Effector memory CD4-positive, alpha-beta T cell (primary cell): ENCODE data around the gene ELAC1.
A peak's percentile ranks its signal among the peaks of the same experiment; 100 is the strongest.

Experiments
- DNase-seq, 3 donors: peaks; one replicate each; pipeline ENCODE4 v3.0.0-alpha.2; 2020
- H3K27ac ChIP-seq: 2 replicates; pipeline ENCODE4 v1.7.0; 2013; ENCODE audit warnings: mild to moderate bottlenecking, low read length, moderate library complexity; ENCODE audit not compliant: insufficient read depth, poor library complexity, severe bottlenecking
- H3K27me3 ChIP-seq: replicated peaks from 2 replicates; pipeline ENCODE4 v1.7.0; 2013; ENCODE audit warnings: mild to moderate bottlenecking, low read length; ENCODE audit not compliant: insufficient read depth, control insufficient read depth, poor library complexity, severe bottlenecking
- H3K36me3 ChIP-seq: 2 replicates; pipeline ENCODE4 v1.7.0; 2013; ENCODE audit warnings: mild to moderate bottlenecking, low read length, moderate library complexity; ENCODE audit not compliant: control insufficient read depth, insufficient read depth
- H3K4me1 ChIP-seq: 2 replicates; pipeline ENCODE4 v1.7.0; 2013; ENCODE audit warnings: low read length, mild to moderate bottlenecking; ENCODE audit not compliant: control insufficient read depth, insufficient read depth, poor library complexity, severe bottlenecking
- H3K4me3 ChIP-seq: 2 replicates; pipeline ENCODE4 v1.7.0; 2013; ENCODE audit warnings: low read length, low read depth, mild to moderate bottlenecking; ENCODE audit not compliant: insufficient read depth, poor library complexity, severe bottlenecking
- H3K9me3 ChIP-seq: 2 replicates; pipeline ENCODE4 v1.7.0; 2013; ENCODE audit warnings: mild to moderate bottlenecking, low read length, moderate library complexity; ENCODE audit not compliant: control insufficient read depth

ELAC1 gene

DNA sequence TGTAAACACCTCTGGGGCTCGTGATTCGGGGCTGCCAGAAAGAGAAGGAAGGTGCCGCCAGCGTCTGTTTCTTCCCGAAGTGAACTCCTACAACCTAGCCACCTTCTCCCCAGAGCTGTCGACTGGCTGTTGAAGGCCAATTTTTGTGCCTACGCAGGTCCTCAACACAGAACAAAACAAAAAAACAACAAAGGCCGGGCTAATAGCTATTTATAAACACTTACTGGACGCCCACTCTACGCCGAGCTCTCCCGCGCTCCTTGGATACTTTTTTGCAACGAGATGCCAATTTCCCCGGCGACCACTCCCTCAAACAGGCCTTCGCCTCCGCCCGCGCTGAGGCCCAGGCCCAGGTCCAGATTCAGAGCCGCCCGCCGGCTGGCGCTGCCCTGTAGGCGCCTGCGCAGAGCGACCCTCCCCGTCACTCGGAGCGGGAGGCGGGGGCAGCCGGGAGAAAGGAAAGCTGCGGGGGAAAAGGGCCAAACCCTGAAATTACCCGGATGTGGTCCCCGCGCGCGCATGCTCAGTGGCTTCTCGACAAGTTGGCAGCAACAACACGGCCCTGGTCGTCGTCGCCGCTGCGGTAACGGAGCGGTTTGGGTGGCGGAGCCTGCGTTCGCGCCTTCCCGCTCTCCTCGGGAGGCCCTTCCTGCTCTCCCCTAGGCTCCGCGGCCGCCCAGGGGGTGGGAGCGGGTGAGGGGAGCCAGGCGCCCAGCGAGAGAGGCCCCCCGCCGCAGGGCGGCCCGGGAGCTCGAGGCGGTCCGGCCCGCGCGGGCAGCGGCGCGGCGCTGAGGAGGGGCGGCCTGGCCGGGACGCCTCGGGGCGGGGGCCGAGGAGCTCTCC lies 62.1 kb downstream of the ELAC1 start, which contains the start of gene SMAD4:
TSS of gene SMAD4 (plus strand) at position 520 of the 843 bp plus-strand sequence. CDS start 16,834 bp downstream, outside the sequence.
- Histone ChIP-seq H3K4me3 (peak within 1 kb of the TSS; percentile 64), H3K36me3 (no peaks in the 10 kb centered on the region), H3K4me1 (peaks cover 20% of the 10 kb centered on the region), H3K27ac (peak within 1 kb of the TSS; percentile 77), H3K27me3 (no peaks in the 10 kb centered on the region), H3K9me3 (no peaks in the 10 kb centered on the region)
- DNase-seq = peak; percentile 95 to 98 (median 98)

DNA sequence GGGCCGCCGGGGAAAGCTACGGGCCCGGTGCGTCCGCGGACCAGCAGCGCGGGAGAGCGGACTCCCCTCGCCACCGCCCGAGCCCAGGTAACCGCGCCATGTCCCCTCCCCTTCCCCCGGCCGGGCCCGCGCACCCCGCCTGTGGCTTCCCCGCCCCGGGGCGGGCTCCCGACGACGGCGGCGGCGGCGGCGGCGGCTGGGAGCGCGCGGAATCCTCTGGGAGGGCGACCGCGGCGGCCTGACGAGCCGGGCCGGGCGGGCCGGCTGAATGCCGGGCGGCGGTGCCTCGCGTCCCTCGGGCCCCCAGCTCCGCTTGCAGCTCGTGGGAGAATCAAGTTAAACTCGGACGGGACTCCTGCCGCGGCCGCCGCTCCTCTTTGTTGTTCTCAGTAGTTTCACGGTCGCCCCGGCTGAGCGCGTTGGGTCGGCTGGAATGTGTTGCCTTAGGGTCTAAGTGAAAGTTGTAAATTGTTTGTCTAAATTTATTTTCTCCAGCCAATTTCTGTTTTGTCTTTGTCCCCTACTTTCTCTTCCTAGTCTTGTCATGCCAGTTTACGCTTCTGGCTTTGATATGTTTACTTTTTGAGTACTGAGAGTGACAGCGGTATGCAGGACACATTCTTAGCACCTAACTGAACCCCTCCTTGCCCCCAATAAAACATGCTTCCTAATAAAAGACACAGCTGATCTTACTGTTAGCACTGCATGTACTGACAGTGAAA lies 62.9 kb downstream of the ELAC1 start:
- DNase-seq = peak; percentile 57 to 65 (median 63)
- Histone ChIP-seq H3K4me1 (peaks cover 24% of the 10 kb centered on the region), H3K9me3 (no peaks in the 10 kb centered on the region), H3K4me3 (peak overlapping the region; percentile 64), H3K36me3 (no peaks in the 10 kb centered on the region), H3K27ac (peak overlapping the region; percentile 77), H3K27me3 (no peaks in the 10 kb centered on the region)

DNA sequence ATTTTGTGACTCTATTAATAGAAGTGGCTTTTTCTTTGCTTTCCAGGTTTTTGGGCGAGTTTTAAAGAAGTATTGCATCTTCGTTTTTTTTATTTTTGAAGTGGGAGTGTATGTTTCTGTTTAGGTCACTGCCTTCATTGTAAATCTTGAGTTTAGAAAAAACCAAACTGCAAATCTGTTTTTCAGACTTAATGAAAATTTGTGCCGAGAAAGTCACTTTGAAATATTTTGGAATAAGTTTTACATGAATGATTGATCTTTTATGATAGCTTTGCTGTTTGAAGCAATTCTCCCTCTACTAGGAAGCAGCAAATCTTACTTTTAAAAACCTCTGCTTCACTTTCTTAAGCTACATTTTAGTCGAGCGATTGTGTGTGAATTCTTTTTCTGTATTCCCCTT lies 64.4 kb downstream of the ELAC1 start:
- Histone ChIP-seq H3K4me3 (no peak overlapping the region), H3K9me3 (no peaks in the 10 kb centered on the region), H3K4me1 (peaks cover 35% of the 10 kb centered on the region), H3K36me3 (no peaks in the 10 kb centered on the region), H3K27ac (no peak overlapping the region), H3K27me3 (no peaks in the 10 kb centered on the region)
- no peak for DNase-seq

DNA sequence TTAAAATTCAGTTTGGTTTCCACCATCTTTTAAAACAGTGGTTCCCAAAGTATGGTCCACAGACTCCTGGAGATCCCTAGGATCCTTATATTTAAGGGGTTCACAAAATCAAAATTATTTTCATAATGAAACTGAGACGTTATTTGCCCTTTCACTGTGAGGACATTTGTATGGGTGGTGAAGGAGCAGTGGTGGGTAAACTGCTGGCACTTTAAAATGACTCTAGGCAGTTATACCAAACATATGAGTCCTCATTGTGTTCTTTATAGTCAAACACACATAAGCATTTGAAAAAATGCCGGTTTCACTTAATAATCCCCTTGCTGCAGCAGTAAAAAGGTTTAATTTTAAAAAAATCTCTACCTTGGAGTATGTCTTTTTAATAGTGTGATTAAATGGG lies 69.4 kb downstream of the ELAC1 start:
- DNase-seq = no peak
- no peaks in the 10 kb centered on the region for H3K9me3 ChIP-seq
- no peak overlapping the region for H3K4me3 ChIP-seq
- no peak overlapping the region for H3K27ac ChIP-seq
- no peaks in the 10 kb centered on the region for H3K27me3 ChIP-seq
- H3K36me3 ChIP-seq = no peaks in the 10 kb centered on the region
- H3K4me1 ChIP-seq = peaks cover 25% of the 10 kb centered on the region
